HS-27A (cell line): ENCODE data around the gene TXNDC16.
"Not testable (repeated sequence)": the region's sequence is repeated elsewhere in the genome, so short reads cannot be mapped to it uniquely, and the experiment has no call there.

ENCODE experiments used
- DNase-seq: peaks from one replicate; pipeline ENCODE4 v3.0.0-alpha.2; 2012; ENCODE audit warnings: low read depth, missing footprints

Gene TXNDC16

DNA sequence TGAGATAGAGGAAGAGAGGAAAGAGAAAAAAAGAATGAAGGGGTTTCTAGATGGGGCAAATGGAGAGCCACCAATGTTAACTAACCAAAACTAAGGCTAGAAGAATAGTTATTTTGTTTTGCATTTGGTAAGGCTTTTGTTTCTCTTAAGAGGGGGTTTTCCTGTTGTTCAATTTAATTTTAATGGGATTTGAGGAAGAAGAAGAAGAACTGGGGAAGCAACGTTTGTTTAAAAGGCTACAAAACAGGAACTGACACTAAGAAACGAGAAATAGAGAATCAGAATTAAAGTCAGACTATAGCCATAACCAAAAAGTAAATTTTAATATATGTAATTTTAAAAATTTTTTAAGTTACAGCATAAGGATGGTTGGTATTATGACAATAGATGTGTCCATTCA is 13.7 kb downstream of the TXNDC16 start:
- DNase-seq, result no peak

DNA sequence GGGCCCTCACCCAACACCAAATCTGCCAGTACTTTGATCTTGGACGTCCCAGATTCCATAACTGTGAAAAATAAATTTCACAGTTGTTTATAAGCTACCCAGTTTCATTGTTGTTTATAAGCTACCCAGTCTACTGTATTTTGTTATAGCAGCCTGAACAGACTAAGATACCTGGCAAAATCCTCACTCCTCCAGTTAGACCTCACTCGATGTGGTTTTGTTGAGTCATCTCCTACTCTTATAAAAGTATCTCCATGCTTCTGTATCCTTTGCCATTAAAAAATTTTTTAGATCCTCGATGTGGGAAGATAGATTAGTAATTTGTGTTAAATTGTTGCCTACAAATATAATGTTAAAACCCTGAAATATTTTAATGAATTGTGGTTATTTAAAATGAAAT is 16.0 kb downstream of the TXNDC16 start:
- DNase-seq, result no peak

DNA sequence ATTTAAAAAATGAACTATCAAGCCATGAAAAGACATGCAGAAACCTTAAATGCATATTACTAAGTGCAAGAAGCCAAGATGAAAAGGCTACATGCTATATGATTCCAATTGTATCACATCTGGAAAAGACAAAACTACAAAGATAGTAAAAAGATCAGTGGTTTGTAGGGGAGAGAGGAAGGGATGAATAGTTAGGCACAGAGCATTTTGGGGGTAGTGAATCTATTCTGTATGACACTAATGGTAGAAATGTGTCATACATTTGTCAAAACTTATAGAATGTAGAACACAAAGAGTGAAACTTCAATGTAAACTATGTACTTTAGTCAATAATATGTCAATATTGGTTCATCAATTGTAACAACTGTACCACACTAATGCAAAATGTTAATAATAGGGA is 20.8 kb downstream of the TXNDC16 start:
- no peak for DNase-seq

DNA sequence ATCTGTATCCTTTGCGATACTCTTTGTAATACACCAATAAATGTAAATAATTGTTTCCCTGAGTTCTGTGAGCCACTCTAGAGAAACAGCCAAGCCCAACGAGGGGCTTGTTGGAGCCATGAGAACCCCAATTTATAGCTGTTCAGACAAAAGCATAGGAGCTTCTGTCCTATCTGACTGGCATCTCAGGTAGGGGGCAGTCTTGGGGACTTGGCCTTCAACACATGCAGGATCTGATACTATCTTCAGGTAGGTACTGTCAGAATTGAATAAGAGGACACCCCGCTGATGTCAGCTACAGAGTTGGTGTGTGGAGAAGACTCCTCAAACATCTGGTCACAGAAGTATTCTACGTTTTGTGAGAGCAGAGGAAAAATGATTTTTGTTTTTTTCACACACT is 25.3 kb downstream of the TXNDC16 start:
- DNase-seq, result no peak

DNA sequence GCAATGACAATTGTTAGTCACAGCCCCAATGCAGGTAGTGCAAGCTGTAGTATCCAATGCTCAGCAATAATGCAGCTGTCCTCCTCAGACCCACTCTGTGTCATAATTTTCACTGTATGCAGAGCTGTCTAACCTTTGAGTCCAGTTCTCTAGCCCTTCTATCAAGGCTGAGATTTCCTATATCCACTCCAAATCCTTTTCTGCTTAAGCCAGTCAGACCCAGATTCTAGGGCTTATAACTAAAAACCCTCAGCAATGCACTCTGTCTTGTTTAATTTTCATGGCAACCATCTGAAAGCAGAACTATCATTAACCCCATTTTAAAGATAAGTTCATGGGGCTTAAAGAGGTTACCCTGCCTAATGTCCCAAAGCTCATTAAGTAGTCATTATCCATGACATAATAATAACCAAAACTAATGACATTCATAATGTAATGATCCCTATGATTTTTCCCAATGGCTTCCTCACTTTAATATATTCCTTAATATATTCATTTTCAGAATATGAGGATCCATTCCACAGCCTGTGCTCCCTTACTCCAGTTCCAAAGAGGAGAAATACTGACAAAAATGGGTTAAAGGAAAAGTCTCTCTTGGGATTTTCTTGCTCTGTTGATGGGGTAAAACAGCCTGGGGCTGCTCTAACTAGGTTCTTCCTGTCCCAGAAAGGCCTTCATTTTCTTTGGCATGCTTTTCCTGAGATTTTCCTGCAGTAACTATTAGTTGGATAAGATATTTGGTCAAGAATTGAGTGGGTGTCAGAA is 29.5 kb downstream of the TXNDC16 start:
- DNase-seq, result no peak

DNA sequence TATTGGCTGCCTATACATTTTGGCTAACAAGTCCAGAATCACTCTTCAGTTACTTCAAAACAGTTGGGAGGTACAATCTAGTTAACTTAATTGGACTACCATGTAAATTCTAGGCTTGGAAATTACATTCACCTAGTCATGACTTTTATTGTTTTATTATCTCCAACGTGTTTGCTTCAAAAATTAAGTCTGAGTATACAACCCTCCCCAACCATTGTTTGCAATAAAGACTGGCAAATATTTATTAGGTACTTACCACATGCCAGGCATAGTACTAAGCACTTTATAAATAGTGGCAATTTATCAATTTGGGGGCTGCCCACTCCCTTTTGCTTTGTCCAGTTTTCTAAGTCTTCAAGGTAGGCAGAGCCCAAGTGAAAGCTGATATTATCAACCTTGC is 30.3 kb downstream of the TXNDC16 start:
- no peak for DNase-seq

DNA sequence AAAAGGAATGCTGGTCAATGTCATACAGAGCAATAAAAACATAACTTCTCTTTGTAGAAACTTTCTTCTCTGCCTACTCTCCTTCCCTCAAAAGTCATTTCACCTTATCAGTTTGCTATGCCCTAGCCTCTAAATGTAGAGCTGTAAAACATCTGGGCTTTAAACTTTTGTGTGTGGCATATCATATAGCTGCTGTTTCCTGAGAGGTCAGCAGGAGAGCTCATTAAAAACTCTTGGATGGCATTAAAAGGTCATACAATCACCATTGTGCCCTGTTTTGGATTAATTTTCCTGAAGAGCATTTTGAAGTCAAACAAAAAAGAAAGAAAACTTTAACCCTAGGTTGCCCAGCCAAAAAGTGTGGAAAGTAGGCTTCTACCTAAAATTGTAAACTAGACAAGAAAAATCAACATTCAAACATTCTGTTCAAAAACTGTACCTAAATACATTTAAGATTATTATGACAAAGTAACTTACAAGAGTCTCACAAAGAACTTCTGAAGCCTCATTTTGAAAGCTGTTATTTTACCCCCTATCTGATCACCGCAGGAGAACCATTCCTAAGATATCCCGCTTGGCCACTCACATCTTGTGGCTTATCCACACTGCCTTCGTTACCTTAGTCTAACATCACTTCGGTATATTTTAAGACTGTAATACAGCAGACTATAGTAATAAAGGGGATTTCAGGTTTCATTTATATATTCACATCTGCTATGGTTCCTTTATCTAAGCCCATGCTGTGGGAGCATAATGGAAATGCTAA is 38.1 kb downstream of the TXNDC16 start:
- DNase-seq, result no peak

DNA sequence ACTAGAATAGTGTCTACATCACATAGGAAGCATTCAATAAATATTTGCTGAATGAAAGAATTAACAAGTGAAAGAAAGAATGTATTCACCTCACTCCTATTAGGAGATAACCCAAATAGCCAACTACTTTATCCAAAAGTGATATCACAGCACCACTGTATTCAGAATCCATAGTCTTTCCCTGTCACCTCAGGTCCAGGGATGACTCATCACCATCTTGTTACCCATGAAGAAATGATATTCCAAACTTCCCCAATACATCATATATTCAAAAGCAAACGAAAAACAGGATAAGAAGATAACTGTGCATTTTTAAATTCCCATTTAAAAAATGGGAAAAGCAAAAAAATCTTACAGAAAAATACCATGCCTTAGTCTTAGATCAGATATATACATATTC is 39.1 kb downstream of the TXNDC16 start:
- DNase-seq, result no peak

DNA sequence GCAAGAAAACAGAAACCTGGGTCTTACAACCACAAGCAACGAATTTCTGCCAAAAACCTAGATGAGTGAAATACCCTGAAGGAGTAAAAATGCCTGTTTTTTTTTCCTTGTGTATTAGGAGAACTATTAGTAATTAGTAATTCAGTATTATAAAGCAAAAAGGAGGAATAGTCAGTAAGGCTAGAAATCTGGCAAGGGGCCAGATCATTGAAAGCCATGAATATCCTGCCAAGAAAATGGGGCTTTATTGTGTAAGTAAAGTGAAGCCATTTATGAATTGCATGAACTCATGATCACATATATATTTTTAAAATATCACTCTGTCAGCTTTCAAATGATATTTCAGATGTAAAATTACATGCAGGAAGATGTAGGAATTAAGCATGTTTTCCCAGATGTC is 57.9 kb downstream of the TXNDC16 start:
- no peak for DNase-seq

DNA sequence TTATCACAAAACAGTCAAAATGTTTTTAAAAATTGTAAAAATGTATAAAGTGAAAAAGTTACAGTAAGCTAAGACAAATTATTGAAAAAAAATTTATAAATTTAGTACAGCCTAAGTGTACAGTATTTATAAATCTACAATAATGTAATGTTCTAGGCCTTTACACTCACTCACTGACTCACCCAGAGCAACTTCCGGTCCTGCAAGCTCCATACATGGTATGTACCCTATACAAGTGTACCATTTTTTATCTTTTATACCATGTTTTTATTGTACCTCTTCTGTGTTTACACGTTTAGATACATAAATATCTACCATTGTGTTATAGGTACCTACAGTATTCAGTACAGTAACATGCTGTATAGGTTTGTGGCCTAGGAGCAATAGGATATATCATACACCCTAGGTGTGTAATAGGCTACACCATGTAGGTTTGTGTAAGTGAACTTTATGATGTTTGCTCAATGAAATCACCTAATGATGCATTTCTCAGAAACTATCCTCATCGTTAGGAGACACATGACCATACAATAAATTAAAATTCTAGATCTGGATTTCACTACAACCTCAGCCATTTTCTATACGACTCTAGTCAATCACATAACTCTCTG is 66.8 kb downstream of the TXNDC16 start:
- no peak for DNase-seq

DNA sequence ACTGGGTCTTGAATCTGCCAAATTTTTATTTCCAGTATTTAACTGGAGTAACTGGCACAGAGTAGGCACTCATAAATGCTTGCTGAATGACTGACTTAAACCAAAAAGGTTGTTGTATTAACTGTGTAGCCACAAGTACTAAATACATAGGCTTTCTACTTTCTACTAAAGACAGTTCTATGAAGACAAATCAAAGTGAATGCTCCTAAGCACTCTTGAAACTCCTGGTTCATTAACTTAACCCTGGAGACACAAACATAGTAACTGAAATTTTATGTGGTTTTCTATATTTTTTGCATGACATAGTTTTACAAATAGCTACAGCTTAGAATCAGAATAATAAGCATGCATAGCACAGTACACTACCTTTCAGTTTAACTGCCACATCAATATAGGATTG is 70.4 kb downstream of the TXNDC16 start:
- no peak for DNase-seq

DNA sequence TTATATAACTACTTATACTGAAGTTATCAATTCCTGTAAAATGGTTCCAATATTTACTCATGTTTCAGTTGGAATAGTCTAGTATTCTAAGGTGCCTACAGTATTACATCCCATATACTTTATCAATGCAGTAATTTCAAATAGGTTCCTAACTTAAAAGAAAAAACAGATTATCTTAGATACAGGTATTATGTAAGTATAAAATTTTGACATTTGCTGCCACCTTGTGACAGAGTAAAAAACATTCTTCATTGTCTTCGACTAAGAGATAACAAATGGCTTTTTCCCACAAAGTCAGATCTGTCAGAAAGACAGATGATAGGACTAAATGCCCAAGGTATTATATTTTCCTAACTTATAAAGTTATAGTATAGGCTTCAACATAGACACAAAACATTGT is 78.7 kb downstream of the TXNDC16 start:
- no peak for DNase-seq

DNA sequence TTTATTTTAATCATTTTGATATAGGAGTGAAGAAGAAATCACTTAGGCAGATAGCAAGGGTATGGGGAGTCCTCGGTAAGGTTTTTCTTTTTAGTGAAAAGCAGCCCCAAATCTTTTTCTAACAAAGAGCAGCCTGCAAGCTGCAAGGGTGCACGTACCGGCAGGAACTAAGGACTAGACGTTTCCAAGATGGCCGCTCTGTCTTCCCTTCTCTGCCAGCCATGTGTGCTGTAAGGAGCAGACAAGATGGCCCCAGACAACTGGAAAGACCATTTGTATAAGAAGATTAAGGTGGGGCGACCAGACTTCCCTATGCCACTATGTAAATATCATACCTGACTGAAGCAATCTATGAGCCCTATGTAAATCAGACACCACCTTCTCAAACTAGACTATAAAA is 79.6 kb downstream of the TXNDC16 start:
- DNase-seq, result no peak

DNA sequence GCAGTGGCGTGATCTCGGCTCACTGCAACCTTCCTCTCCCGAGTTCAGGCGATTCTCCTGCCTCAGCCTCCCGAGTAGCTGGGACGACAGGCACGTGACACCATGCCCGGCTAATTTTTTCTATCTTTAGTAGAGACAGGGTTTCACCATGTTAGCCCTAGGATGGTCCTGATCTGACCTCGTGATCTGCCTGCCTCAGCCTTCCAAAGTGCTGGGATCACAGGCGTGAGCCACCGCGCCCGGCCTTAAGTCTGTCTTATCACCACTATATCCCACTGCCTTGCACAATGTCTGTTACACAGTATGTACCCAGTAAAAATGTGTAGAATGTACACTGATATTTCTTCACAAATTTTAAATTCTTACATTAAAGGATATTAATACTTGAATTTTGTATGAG is 80.1 kb downstream of the TXNDC16 start:
- DNase-seq, result not testable (repeated sequence)

DNA sequence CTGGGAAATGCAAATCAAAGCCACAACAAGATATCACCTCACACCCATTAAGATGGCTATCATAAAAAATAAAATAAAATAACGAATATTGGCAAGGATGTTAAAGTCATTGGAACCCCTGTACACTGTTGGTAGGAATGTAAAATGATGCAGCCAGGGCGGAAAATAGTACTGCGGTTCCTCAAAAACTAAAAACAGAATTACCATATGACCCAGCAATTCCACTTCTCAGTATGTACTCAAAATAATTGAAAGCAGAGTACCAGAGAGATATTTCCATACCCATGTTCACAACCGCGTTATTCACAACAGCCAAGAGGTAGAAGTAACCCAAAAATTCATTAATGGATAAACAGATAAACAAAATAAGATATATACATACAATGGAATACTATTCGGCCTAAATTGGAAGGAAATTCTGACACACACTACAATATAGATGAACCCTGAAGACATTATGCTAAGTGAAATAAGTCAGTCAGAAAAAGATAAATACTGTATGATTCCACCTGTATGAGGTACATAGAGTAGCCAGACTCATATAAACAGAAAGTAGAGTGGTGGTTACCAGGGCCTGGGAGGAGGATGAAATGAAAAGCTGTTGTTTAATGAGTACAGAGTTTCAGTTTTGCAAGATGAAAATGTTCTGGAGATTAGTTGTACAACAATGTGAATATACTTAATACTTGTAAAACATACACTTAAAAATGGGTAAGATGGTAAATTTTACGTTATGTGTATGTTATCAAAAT is 84.6 kb downstream of the TXNDC16 start:
- DNase-seq, result no peak

DNA sequence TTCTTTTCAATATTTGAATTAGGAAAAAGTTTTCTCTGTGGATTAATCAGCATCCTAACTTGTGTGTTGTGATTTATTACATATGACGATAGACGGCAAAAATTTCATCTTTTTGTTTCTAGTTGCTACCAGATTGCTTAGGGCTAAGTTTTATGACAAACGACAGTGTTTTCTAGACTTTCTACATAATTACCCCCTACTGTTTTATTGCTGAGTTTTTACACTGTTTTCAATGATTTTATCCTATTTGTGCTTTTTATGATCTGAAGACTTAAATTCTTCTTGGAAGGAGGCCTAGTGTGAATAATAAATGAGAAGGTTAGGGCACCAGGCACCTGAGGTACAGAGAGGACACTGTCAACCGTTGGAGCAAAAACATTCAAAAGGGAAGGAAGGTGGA is 88.1 kb downstream of the TXNDC16 start:
- no peak for DNase-seq

DNA sequence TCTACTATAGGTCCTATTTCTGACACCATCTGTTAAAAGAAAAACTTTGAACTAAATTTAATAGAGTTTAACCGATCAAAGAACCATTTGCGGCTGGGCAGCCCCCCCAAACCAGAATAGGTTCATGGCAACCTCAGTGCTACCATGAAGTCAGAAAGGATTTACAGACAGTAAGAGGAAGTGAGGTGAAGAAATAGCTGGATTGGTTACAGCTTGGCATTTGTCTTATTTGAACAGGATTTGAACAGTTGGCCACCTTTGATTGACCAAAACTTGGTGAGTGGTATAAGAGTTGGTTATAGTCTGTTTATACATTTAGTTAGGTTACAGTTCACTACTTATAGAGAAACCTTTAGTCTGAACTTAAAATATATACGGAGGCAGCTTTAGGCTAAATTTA is 88.9 kb downstream of the TXNDC16 start:
- DNase-seq, result no peak

DNA sequence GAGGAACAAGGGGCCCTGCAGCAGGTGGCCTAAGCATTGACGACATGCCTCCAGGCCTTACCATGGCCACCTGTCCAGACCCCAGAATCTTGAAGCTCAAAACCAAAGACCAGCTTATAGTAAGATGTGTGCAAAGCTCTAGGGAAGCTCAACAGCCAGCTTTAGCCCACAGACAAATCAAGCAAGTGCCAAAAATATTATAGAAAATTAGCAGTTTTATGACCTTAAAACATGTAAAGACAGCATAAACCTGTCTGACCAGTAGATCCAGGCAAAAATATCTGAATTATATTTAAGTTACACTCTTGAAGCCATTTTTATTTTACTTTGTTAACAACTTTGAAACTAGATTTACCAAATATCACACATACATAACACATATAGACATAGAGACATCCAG is 90.6 kb downstream of the TXNDC16 start:
- DNase-seq, result no peak

DNA sequence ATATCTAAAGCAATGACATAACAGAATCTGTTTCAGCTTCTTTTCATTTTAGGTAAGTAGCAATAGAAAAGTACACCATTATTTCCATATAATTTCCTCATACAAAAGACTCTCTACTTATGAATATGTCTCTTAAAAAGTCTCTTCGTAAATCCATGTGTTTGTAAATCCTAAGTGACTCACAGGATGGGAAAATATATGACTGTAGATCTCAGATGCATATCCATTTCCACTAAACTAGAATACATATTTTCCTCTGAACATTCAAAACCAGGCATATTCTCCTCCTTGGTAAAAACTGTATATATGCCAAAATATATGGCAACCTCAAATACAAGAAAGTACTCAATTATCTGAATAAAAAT is 93.6 kb downstream of the TXNDC16 start:
- peak; percentile 19 for DNase-seq

DNA sequence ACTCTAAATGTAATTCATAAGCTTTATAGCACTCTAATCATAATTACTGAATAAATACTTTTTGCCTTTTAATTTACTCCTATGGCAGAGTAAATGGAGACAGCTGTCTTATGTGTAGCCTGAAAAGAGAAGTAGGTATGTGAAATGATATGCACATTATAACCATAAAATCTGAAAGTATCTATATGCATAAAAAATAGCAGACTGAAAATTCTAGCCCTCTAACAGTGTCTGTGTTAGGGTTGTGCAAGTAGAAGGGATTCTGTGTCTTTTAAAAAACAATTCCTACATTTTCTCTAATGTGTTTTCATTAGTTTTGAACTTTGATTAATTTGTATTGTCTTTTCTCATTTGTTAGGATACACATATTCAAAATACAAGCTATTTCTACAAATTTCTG is 94.9 kb downstream of the TXNDC16 start:
- no peak for DNase-seq

DNA sequence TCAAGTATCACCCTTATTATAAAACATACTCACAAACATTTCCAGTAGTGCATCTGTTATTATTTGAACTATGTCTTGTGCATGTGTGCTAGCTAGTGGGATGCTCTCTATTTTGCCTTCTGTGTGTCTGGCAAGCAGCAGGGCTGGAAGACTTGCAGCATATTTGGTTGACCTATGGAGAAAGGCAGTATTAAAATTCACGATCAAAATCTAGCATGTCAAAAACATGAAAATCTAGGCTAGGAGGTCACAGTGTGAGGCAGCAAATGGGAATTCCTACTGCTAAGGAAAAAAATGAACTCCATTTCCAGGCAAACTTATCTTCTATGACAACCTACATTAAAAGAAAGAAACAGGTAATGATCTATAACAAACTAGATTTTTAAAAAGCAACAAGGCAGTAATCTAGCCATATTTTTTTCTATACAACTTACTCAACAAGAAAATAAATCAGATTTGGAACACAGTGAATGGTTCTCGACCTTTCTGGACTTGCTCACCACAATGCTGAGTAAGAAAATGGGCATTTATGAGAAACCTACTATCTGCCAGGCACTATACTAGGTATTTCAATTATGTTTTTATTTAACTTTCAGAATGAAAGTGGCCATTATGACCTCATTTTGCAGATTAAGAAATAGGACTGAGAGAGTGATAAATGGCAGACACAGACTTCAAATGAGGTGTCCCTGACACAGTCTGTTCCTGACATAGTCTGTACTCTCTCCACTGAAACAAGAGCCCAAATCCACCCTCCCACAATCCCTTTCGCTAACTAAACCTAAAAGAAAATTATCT is 96.8 kb downstream of the TXNDC16 start:
- DNase-seq, result peak; percentile 57

DNA sequence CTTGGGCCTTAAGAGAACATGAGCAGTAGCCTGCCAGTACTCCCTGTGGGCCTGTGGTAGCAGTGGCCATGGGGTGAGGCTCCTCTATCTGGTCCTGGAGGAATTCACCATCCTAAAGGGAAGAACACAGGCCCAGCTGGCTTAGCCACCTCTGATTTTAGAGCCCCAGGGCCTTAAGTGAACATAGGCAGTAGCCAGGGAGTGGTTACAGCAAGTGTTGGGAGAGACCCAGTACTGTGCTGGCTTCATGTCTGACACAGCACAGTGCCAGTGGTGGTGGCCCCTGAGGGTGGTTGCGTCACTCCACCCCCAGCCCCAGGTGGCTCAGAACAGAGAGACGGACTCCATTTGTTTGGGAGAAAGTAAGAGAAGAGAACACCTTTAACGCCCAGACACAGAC is 105.1 kb downstream of the TXNDC16 start:
- no peak for DNase-seq
